HG02678 (cell line): ENCODE measurements around the gene ACTA2.

ENCODE experiments used
- ATAC-seq: cut with Tn5 transposase; IDR thresholded peaks from one replicate; pipeline ENCODE4 v1.9.1; 2021; ENCODE audit warnings: mild to moderate bottlenecking, moderate library complexity; ENCODE audit not compliant: unreplicated experiment

ACTA2 gene

DNA sequence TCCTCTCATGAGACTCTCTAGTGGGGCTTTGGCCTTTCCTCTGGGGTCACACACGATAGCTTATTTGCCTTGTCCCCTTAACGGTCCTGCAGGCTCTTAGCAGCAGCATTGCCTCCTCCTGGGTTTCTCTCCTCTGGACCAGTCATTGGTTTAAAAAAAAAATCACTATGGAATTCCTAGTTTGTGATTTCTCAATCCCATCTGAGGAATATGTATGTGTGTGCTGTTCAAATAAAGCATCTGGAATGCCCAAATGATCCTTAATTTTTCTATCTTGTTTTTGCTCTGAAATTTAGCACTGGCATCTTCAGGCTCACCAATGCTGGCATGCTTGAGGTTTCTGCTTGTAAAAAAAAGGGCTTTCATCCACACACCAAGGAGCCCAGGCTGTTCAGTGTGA is 30.5 kb downstream of the ACTA2 start:
- ATAC-seq = no peak

- no peak for ATAC-seq
These were observed 31.5 kb downstream of the ACTA2 start for GRCh38 chr10:88920986-88921593.

GRCh38 chr10:88920198-88920597 is 32.4 kb downstream of the ACTA2 start:
- no peak for ATAC-seq

GRCh38 chr10:88919041-88919440 is 33.5 kb downstream of the ACTA2 start:
- ATAC-seq = no peak

- no peak for ATAC-seq
These were observed 34.2 kb downstream of the ACTA2 start for GRCh38 chr10:88918191-88918905.

- no peak for ATAC-seq
These were observed 35.6 kb downstream of the ACTA2 start for GRCh38 chr10:88916986-88917385.

GRCh38 chr10:88916231-88916630 is 36.3 kb downstream of the ACTA2 start:
- ATAC-seq = no peak

GRCh38 chr10:88915781-88916180 is 36.8 kb downstream of the ACTA2 start:
- no peak for ATAC-seq

GRCh38 chr10:88913788-88914187 is 38.8 kb downstream of the ACTA2 start:
- no peak for ATAC-seq

DNA sequence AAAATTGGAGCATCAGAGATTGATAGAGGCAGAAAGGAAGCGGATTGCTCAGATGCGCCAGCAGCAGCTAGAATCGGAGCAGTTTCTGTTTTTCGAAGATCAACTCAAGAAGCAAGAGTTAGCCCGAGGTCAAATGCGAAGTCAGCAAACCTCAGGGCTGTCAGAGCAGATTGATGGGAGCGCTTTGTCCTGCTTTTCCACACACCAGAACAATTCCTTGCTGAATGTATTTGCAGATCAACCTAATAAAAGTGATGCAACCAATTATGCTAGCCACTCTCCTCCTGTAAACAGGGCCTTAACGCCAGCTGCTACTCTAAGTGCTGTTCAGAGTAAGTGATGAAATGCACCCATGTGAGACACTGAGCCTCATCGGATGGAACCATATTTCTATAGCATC is 39.4 kb downstream of the ACTA2 start:
- ATAC-seq = no peak

GRCh38 chr10:88911851-88912250 is 40.7 kb downstream of the ACTA2 start:
- no peak for ATAC-seq

DNA sequence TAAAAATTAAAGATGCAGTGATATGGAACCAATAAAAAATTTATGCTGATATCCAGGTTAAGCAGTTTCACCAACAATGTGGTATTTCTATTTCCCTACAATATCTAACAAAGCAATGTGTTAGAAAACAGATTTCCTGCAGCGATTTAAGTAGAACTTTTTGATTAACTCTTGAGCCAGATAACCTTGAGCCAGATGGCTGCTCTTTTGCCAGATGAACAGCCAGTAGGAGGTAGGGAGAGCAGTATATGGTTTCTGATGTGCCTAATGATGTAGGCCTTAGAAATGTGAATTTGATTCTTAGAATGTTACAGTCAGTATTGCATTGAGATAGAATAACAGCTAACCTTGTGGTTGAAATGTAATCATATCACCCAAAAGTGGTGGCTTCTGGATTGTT is 41.5 kb downstream of the ACTA2 start:
- no peak for ATAC-seq

DNA sequence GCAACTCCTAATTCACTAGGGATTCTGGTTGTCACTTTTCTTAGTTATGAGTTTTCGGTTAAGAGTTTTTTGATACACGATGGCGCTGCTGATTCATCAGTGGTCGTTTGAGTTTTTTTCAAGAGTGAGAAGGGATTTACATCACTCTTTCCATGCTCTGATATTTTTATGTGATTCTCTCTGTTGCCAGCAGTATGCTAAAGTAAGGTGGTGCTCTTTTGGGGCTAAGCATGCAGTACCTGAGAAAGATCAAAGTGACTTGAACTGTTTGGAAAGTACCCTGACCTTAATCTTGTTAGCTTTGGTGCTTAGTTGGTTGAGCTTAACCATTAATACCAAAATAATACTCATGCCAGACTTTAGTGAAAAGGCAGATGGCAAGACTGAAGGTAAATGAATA is 44.4 kb downstream of the ACTA2 start:
- ATAC-seq = no peak

DNA sequence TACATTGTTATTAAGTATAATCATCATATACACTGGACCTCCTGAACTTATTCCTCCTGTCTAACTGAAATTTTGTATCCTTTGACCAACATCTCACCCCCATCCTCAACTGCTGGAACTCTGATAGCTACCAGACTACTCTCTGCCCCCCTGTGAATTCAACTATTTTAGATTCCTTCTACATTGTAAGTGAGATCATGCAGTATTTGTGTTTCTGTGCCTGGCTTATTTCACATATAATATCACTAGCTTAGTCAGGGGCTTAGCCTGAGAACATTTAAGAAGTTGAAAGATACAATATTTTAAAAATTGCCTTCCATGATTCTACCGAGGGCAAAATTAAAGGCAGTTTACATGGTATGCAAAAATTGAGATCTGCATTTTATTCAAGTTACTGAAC is 45.7 kb downstream of the ACTA2 start:
- ATAC-seq = no peak

GRCh38 chr10:88903715-88904114 is 48.9 kb downstream of the ACTA2 start:
- no peak for ATAC-seq

DNA sequence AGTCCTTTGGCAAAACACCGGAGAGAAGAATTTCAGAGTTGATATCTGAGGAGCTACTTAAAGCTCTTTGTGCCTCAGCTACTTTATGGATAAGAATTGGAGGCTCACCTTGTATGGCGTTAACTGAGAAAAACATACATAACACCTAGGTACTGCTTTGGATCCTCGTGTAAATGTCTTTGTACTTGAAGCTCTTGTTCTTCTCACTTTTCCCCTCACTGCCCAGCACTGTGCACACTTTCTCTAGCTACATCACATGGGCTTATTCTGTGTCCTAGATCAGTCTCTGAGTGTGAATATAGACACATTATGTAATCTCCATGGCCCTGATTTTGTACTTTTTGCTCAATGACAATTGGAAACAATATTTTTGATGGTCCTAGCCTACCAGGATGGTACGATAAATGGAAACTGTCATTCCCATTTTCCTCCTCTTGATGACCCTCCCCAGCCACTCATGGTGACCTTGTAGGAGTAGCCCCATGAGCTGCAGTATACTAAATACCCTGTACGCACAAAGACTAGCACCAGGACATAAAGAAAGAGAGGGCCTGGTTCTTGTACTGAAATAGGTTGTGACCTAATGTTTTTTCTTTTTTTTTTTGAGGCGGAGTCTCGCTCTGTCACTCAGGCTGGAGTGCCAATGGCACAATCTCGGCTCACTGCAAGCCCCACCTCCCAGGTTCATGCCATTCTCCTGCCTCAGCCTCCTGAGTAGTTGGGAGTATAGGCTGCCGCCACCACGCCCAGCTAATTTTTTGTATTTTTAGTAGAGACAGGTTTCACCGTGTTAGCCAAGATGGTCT is 50.4 kb downstream of the ACTA2 start:
- peak; percentile 38 for ATAC-seq

DNA sequence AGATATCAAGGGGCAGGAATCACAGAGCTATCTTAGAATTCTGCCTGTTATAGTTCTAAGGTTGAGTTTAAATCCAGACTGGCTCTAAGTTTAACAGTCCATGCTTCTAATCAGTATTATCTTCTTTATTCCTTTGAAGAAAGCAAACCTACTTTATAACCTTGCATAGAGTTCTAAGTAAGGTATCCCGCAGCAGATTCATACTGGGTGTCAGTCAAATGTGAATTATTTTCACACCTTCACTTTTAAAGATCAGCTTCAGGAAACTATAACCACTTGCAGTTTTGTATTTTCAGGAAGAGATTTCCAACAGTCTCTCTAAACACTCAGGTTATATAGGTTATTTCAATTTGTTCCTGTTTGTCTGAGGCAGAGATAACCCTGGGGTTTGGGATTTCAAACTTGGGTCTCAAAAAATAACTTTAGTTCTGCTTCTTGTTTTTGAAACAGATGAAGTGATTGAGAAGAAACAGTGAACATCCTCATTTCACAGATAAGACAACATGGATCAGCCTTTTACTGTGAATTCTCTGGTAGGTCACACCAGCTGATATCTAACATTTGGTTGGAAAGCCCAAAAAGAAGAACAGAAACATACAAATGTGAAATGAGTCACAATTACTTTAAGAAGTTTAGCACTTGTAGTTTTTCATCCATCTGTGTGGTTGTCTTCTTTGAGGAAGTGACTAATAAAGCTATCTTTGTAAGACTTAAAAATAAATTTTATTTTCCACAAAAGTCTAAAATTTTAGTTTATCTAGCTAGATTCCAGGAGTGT is 51.2 kb downstream of the ACTA2 start:
- ATAC-seq = peak; percentile 82

DNA sequence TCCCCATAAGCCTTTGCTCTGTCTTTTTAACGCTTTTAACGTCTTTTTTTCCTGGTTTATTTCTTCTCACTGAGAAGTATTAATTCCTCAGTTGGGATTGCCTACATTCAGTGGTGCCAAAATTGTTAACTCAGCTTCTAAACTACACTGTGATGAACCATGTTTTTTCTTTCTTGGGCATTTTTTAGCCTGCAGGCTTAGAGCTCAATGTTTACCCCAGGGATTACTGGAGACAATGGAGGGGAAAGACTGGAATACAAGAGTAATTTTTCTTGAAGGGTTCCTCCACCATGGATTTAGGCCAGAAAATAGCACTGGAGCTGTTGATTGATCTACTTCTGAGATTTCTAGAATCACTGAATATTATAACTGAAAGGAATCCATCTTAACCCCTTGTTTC is 52.7 kb downstream of the ACTA2 start:
- ATAC-seq = no peak

GRCh38 chr10:88898727-88899126 is 53.8 kb downstream of the ACTA2 start:
- no peak for ATAC-seq

GRCh38 chr10:88896994-88897853 is 55.3 kb downstream of the ACTA2 start:
- ATAC-seq = no peak
